Renal cortex interstitium (tissue), 11 donors: ENCODE results near the gene FRMPD4. TPM values are rescaled to one million over a fixed set of nuclear protein-coding genes. Genes with fewer than 3 reads are reported as not detected.

ENCODE experiments used
- DNase-seq, 11 donors: peaks; one replicate each; pipeline ENCODE4 v3.0.0-alpha.2; 2013; ENCODE audit warnings: low read depth in 9 of 11, low spot score in 4 of 11; ENCODE audit errors: extremely low read depth in 1 of 11
- polyA plus RNA-seq, 3 donors: library from polyadenylated mRNA; unstranded; fragments of 120-200 nt; gene quantifications; one replicate each; pipeline ENCODE4 v1.2.1, GENCODE V29; 2013; ENCODE audit not compliant: insufficient read length in 3 of 3

Gene FRMPD4
- polyA plus RNA-seq, 3 donors = 0.09 to 0.16 (median 0.12) TPM

- no peak for DNase-seq
These were observed 267.0 kb downstream of the FRMPD4 start for GRCh38 chrX:12405306-12405705.

GRCh38 chrX:12410523-12410922 is 272.2 kb downstream of the FRMPD4 start:
- no peak for DNase-seq

- DNase-seq = no peak
These were observed 273.6 kb downstream of the FRMPD4 start for GRCh38 chrX:12411831-12412230.

GRCh38 chrX:12412561-12412960 is 274.3 kb downstream of the FRMPD4 start:
- DNase-seq = no peak

- no peak for DNase-seq
These were observed 281.3 kb downstream of the FRMPD4 start for GRCh38 chrX:12419591-12419990.

GRCh38 chrX:12421918-12422317 is 283.6 kb downstream of the FRMPD4 start:
- no peak for DNase-seq

GRCh38 chrX:12423346-12423745 is 285.1 kb downstream of the FRMPD4 start:
- DNase-seq = no peak

GRCh38 chrX:12425496-12425895 is 287.2 kb downstream of the FRMPD4 start:
- DNase-seq = no peak

GRCh38 chrX:12426420-12426819 is 288.1 kb downstream of the FRMPD4 start:
- no peak for DNase-seq

GRCh38 chrX:12434493-12434892 is 296.2 kb downstream of the FRMPD4 start:
- no peak for DNase-seq

GRCh38 chrX:12439416-12439815 is 301.1 kb downstream of the FRMPD4 start:
- no peak for DNase-seq

- no peak for DNase-seq
These were observed 302.0 kb downstream of the FRMPD4 start for GRCh38 chrX:12440246-12440645.

GRCh38 chrX:12441381-12442128 is 303.3 kb downstream of the FRMPD4 start:
- DNase-seq = no peak

- DNase-seq = no peak
These were observed 305.3 kb downstream of the FRMPD4 start for GRCh38 chrX:12443534-12444098.

GRCh38 chrX:12446342-12447075 is 308.2 kb downstream of the FRMPD4 start:
- DNase-seq = no peak

GRCh38 chrX:12447448-12448064 is 309.3 kb downstream of the FRMPD4 start:
- DNase-seq = peak in 1 of 11 donors; percentile 1

- no peak for DNase-seq
These were observed 314.0 kb downstream of the FRMPD4 start for GRCh38 chrX:12452268-12452667.

GRCh38 chrX:12460929-12461328 is 322.7 kb downstream of the FRMPD4 start:
- DNase-seq = no peak

GRCh38 chrX:12463052-12463451 is 324.8 kb downstream of the FRMPD4 start:
- no peak for DNase-seq

GRCh38 chrX:12463873-12464272 is 325.6 kb downstream of the FRMPD4 start:
- no peak for DNase-seq
